Keratinocyte (primary cell): ENCODE data around the gene KIDINS220.

Experiments
- CTCF ChIP-seq, 3 experiments: IDR thresholded peaks in 1 of 3; conservative IDR thresholded peaks in 1 of 3; optimal IDR thresholded peaks in 1 of 3; 2 replicates in 2 of 3; 3 replicates in 1 of 3; pipeline versions ENCODE3 to v1.5.1; 2011; ENCODE audit warnings: low read length in 3 of 3, mild to moderate bottlenecking in 3 of 3, moderate library complexity in 2 of 3, control low read depth in 1 of 3, inconsistent platforms in 1 of 3; ENCODE audit not compliant: insufficient read depth in 2 of 3; ENCODE audit errors: extremely low read depth in 1 of 3
- EZH2 ChIP-seq: IDR thresholded peaks from one replicate; pipeline ENCODE4 v1.6.1; 2012; ENCODE audit warnings: inconsistent platforms, mild to moderate bottlenecking, low read length, moderate library complexity

GRCh38 chr2:8794923-8795825 lies 42.2 kb downstream of the KIDINS220 start:
- no peak for TF ChIP-seq CTCF (optimal IDR thresholded peaks at IDR 0.05 in 1 of 3, IDR thresholded peaks at IDR 0.05 in 1 of 3, conservative IDR thresholded peaks at IDR 0.05 in 1 of 3; ENCODE audit: extremely low read depth in 1 of 3, insufficient read depth in 2 of 3, low read length in 3 of 3)
- TF ChIP-seq EZH2 = no peak
